ENCODE measurements around the gene NRG2.

- TF ChIP-seq EZH2 (IDR thresholded peaks at IDR 0.05) (no peak), POLR2AphosphoS5 (IDR thresholded peaks at IDR 0.05; ENCODE audit: borderline replicate concordance, low read depth, low read length) (no peak)
Measured at GRCh38 chr5:139821806-139822552, 221.1 kb downstream of the NRG2 start.

Measured in SK-N-MC (cell line).